Measurements from ENCODE around the gene CRACDL. TPM values are rescaled to one million over a fixed set of nuclear protein-coding genes. Genes with fewer than 3 reads are reported as not detected.

The CRACDL gene
- polyA plus RNA-seq, 1 donor (not counting 4 experiments of a cell fraction or from before 2014, with no cell fraction given), result 1.6 TPM

DNA sequence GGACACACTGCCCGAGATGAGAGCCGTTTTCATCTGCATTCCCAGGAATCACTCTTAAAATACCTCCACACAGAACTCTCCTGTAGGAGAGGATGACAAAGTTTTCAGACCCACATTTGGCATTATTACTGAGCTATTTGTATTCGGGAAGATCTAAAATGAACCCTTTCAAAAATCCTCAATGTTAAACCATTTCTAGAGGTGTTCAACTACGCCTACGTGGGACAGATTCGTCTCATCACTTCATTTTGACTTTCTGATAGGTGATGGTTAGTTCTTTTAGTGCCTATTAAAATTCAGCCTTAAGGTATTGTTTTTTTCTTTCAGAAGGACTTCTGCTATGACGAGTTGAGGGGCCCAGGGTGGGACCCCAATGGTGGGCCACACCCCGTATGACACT lies 133.7 kb downstream of the CRACDL start:
- Histone ChIP-seq H3K4me3 (ENCODE audit: control insufficient read depth in 2 of 3, extremely low read depth in 1 of 3, insufficient read depth in 2 of 3, low read depth in 1 of 3, low read length in 3 of 3) (no peak overlapping the region), H3K4me2 (ENCODE audit: control insufficient read depth, extremely low read depth, insufficient read depth, low read depth, low read length) (no peak overlapping the region), H3K27me3 (ENCODE audit: control insufficient read depth, extremely low read depth, insufficient read depth, low read length) (no peaks in the 10 kb centered on the region), H3K79me2 (ENCODE audit: control insufficient read depth, insufficient read depth, low read length) (no peaks in the 10 kb centered on the region), H4K20me1 (ENCODE audit: control insufficient read depth, extremely low read depth, insufficient read depth, low read length) (no peaks in the 10 kb centered on the region), H2AFZ (ENCODE audit: control insufficient read depth, low read length) (no peak overlapping the region), H3K9ac (ENCODE audit: control insufficient read depth, extremely low read depth, insufficient read depth, low read length) (no peak overlapping the region), H3K9me3 (ENCODE audit: control insufficient read depth, low read depth, low read length) (no peaks in the 10 kb centered on the region), H3K4me1 (ENCODE audit: control insufficient read depth, extremely low read depth, insufficient read depth, low read length) (peaks cover 18% of the 10 kb centered on the region), H3K9me1 (ENCODE audit: control insufficient read depth, extremely low read depth, insufficient read depth, low read length) (no peaks in the 10 kb centered on the region), H3K27ac (ENCODE audit: control insufficient read depth, insufficient read depth, low read length) (no peak overlapping the region), H3K36me3 (ENCODE audit: control insufficient read depth in 2 of 2, extremely low read depth in 1 of 2, insufficient read depth in 2 of 2, low read length in 2 of 2) (no peaks in the 10 kb centered on the region)
- FAIRE-seq (no peak), DNase-seq (ENCODE audit: low read depth, low spot score) (no peak)
- dilution Hi-C loops (cut with MboI; ENCODE audit: extremely low pct_ligation_motif_present, low sequenced_read_pairs), result no loop called here
- TF ChIP-seq EZH2 (IDR thresholded peaks at IDR 0.05; ENCODE audit: low read length), result no peak
- TF ChIP-seq, protein P1, sequence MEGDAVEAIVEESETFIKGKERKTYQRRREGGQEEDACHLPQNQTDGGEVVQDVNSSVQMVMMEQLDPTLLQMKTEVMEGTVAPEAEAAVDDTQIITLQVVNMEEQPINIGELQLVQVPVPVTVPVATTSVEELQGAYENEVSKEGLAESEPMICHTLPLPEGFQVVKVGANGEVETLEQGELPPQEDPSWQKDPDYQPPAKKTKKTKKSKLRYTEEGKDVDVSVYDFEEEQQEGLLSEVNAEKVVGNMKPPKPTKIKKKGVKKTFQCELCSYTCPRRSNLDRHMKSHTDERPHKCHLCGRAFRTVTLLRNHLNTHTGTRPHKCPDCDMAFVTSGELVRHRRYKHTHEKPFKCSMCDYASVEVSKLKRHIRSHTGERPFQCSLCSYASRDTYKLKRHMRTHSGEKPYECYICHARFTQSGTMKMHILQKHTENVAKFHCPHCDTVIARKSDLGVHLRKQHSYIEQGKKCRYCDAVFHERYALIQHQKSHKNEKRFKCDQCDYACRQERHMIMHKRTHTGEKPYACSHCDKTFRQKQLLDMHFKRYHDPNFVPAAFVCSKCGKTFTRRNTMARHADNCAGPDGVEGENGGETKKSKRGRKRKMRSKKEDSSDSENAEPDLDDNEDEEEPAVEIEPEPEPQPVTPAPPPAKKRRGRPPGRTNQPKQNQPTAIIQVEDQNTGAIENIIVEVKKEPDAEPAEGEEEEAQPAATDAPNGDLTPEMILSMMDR (optimal IDR thresholded peaks at IDR 0.05 in 1 of 3, IDR thresholded peaks at IDR 0.05 in 1 of 3, conservative IDR thresholded peaks at IDR 0.05 in 1 of 3; ENCODE audit: extremely low read depth in 1 of 3, insufficient read depth in 2 of 3, low read length in 3 of 3), result no peak

DNA sequence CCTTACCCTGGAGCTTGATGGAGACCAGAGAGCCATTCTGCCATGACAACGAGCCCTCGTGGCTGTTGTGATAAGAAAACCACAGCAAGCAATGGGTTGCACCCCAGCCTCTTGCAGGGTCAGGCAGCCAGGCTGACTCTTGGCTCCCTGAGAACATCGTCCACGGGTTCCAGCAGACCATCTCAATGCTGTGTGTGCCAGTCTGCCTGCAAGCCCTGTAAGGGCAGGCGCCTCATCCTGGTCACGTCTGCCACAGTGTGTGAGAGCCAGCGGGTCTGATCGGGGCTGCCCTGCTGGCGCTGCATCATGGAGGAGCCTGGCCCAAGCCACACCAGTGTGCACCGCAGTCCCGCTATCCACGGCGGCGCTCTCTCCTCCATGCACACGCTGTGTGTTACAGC lies 134.1 kb downstream of the CRACDL start:
- Histone ChIP-seq H3K27me3 (ENCODE audit: control insufficient read depth, extremely low read depth, insufficient read depth, low read length) (no peaks in the 10 kb centered on the region), H3K79me2 (ENCODE audit: control insufficient read depth, insufficient read depth, low read length) (no peaks in the 10 kb centered on the region), H3K27ac (ENCODE audit: control insufficient read depth, insufficient read depth, low read length) (no peak overlapping the region), H3K9me1 (ENCODE audit: control insufficient read depth, extremely low read depth, insufficient read depth, low read length) (no peaks in the 10 kb centered on the region), H4K20me1 (ENCODE audit: control insufficient read depth, extremely low read depth, insufficient read depth, low read length) (no peaks in the 10 kb centered on the region), H3K36me3 (ENCODE audit: control insufficient read depth in 2 of 2, extremely low read depth in 1 of 2, insufficient read depth in 2 of 2, low read length in 2 of 2) (no peaks in the 10 kb centered on the region), H3K9me3 (ENCODE audit: control insufficient read depth, low read depth, low read length) (no peaks in the 10 kb centered on the region), H3K4me2 (ENCODE audit: control insufficient read depth, extremely low read depth, insufficient read depth, low read depth, low read length) (no peak overlapping the region), H3K4me3 (ENCODE audit: control insufficient read depth in 2 of 3, extremely low read depth in 1 of 3, insufficient read depth in 2 of 3, low read depth in 1 of 3, low read length in 3 of 3) (no peak overlapping the region), H2AFZ (ENCODE audit: control insufficient read depth, low read length) (no peak overlapping the region), H3K9ac (ENCODE audit: control insufficient read depth, extremely low read depth, insufficient read depth, low read length) (no peak overlapping the region), H3K4me1 (ENCODE audit: control insufficient read depth, extremely low read depth, insufficient read depth, low read length) (peaks cover 18% of the 10 kb centered on the region)
- TF ChIP-seq EZH2 (IDR thresholded peaks at IDR 0.05; ENCODE audit: low read length), result no peak
- TF ChIP-seq, protein P1 (optimal IDR thresholded peaks at IDR 0.05 in 1 of 3, IDR thresholded peaks at IDR 0.05 in 1 of 3, conservative IDR thresholded peaks at IDR 0.05 in 1 of 3; ENCODE audit: extremely low read depth in 1 of 3, insufficient read depth in 2 of 3, low read length in 3 of 3), result no peak
- dilution Hi-C loops (cut with MboI; ENCODE audit: extremely low pct_ligation_motif_present, low sequenced_read_pairs), result no loop called here
- FAIRE-seq, result no peak
- no peak for DNase-seq (ENCODE audit: low read depth, low spot score)

Measured in keratinocyte (primary cell).